Gastrocnemius medialis (tissue), 4 donors: ENCODE results near the gene ITGB2. TPM values are rescaled to one million over a fixed set of nuclear protein-coding genes. Genes with fewer than 3 reads are reported as not detected.

Source experiments
- ATAC-seq, 2 donors: fragments of 150-250 bp; one replicate each; pipeline ENCODE4 v1.9.1; 2016
- DNase-seq, 2 donors: peaks; one replicate each; pipeline ENCODE4 v3.0.0-alpha.2; 2019
- H3K27ac ChIP-seq, 4 donors: fragments of 200-600 bp; sonication (generic); 1 replicate in 1 of 4; 2 replicates in 3 of 4; pipeline ENCODE4 v1.5.1; 2016 to 2018; ENCODE audit warnings: mild to moderate bottlenecking in 2 of 4, moderate library complexity in 1 of 4
- H3K27me3 ChIP-seq, 3 donors: fragments of 200-600 bp; sonication (generic) in 2 of 3; 1 replicate in 1 of 3; 2 replicates in 2 of 3; pipeline versions ENCODE4 v1.5.1 to v1.6.0; 2016 to 2019; ENCODE audit warnings: mild to moderate bottlenecking in 1 of 3, moderate library complexity in 1 of 3
- H3K36me3 ChIP-seq, 2 donors: fragments of 200-600 bp; sonication (generic) in 1 of 2; one replicate each; pipeline ENCODE4 v1.5.1; 2017 to 2018
- H3K4me1 ChIP-seq, 2 donors: fragments of 200-600 bp; sonication (generic) in 1 of 2; one replicate each; pipeline ENCODE4 v1.5.1; 2016 to 2017; ENCODE audit warnings: mild to moderate bottlenecking in 2 of 2
- H3K4me3 ChIP-seq, 4 donors: fragments of 200-600 bp; sonication (generic) in 3 of 4; 1 replicate in 1 of 4; 2 replicates in 3 of 4; pipeline ENCODE4 v1.5.1; 2016 to 2019; ENCODE audit warnings: mild to moderate bottlenecking in 2 of 4
- H3K9me3 ChIP-seq, 3 donors: fragments of 200-600 bp; sonication (generic) in 2 of 3; 1 replicate in 1 of 3; 2 replicates in 2 of 3; pipeline ENCODE4 v1.5.1; 2016 to 2019
- POLR2A ChIP-seq, 2 donors: fragments of 450-650 bp; IDR thresholded peaks; one replicate each; pipeline ENCODE4 v1.6.1; 2017; ENCODE audit warnings: antibody characterized with exemption in 2 of 2, mild to moderate bottlenecking in 2 of 2, moderate library complexity in 2 of 2
- in situ Hi-C, 4 donors: fragments of 200-750 bp; cut with MboI; loops; one replicate each; pipeline versions ENCODE4 v1.15.0 to v1.8.0; 2017; ENCODE audit warnings: low sequenced_read_pairs in 4 of 4
- intact Hi-C: fragments of 100-400 bp; cut with DNase I; formaldehyde crosslinking; loops from one replicate; pipeline ENCODE4 v1.15.1; 2023; ENCODE audit warnings: low total_unique reads
- total RNA-seq, 4 donors: library from RNA; depleted of rRNA; stranded (reverse); fragments of >200 nt; gene quantifications; one replicate each; pipeline versions ENCODE4 v1.1.0 to v1.2.3, GENCODE V29; 2016
- TF ChIP-seq, protein P1 (sequence below), 5 experiments: fragments of 450-650 bp in 3 of 5; fragments of 200-600 bp in 2 of 5; sonication (generic) in 2 of 5; IDR thresholded peaks in 4 of 5; conservative IDR thresholded peaks in 1 of 5; 1 replicate in 4 of 5; 2 replicates in 1 of 5; pipeline ENCODE4 v1.5.1; 2016 to 2019; ENCODE audit warnings: antibody characterized with exemption in 5 of 5, mild to moderate bottlenecking in 3 of 5, moderate library complexity in 3 of 5

The ITGB2 gene
- total RNA-seq, result 10 to 100 TPM; 10.9 to 41.7 (median 27.4) TPM

DNA sequence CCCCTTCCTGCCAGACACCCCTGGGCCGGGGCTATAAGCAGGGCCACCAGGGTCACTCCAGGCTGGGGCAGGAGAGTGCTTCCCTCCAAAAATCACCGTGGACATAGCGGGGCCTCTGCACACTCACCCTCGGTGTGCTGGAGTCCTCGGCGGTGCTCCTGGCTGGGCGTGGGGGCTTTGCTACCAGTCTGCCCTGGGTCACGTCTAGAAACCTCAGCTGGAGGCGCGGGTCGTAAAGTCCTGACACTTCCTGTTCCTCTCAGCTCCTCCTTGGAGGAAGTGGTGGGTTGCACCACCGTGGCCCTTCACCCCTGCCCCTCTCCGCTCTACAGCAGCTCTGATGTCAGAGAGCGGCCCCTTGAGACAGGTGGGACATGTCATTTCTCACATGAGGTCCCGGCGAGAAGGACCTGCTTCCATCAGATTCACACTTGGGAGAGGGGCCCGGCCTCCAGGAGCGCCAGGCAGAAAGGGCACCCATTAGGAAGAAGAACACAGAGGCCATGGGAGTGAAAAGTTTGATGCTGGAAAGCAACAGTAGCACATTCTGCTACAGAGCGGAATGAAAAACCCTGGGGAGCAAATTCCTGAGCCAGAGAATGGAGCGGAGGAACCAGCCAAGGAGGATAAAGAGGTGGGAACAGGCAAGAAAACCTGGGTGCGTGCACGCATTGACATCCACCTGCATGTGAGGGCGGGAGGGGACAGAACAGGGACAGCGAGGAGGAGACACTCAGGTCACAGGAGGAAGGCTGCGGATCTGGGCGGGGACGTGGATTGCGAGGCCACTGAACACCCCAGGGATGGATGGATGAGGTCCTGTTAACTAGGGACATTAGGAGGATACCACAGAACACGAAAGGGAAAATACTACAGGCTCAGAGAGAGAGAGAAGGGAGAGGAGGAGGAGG is at the start of gene ITGB2:
Gene ITGB2, minus strand, starts transcription at position 206 of the 911 bp plus-strand sequence. CDS start 10,117 bp downstream, outside the sequence.
- Histone ChIP-seq H3K27ac (no peak within 1 kb of the TSS), H3K27me3 (peaks cover 3 to 15% (median 12%) of the 10 kb centered on the region in 3 donors)
- DNase-seq, result no peak

GRCh38 chr21:44969931-44970755 is 49.4 kb upstream of the ITGB2 start:
- Histone ChIP-seq H3K9me3 (no peaks in the 10 kb centered on the region), H3K36me3 (no peaks in the 10 kb centered on the region), H3K4me3 (no peak overlapping the region), H3K27me3 (no peaks in the 10 kb centered on the region), H3K27ac (peak overlapping the region in 1 of 4 donors; percentile 28), H3K4me1 (peaks cover 13% of the 10 kb centered on the region in 2 donors)
- TF ChIP-seq POLR2A (IDR thresholded peaks at IDR 0.05), result no peak
- TF ChIP-seq, protein P1, sequence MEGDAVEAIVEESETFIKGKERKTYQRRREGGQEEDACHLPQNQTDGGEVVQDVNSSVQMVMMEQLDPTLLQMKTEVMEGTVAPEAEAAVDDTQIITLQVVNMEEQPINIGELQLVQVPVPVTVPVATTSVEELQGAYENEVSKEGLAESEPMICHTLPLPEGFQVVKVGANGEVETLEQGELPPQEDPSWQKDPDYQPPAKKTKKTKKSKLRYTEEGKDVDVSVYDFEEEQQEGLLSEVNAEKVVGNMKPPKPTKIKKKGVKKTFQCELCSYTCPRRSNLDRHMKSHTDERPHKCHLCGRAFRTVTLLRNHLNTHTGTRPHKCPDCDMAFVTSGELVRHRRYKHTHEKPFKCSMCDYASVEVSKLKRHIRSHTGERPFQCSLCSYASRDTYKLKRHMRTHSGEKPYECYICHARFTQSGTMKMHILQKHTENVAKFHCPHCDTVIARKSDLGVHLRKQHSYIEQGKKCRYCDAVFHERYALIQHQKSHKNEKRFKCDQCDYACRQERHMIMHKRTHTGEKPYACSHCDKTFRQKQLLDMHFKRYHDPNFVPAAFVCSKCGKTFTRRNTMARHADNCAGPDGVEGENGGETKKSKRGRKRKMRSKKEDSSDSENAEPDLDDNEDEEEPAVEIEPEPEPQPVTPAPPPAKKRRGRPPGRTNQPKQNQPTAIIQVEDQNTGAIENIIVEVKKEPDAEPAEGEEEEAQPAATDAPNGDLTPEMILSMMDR (IDR thresholded peaks at IDR 0.05 in 4 of 5, conservative IDR thresholded peaks at IDR 0.05 in 1 of 5), result no peak
- ATAC-seq (peak in 1 of 2 donors; percentile 14), DNase-seq (no peak)
- in situ Hi-C loops, result no loop called here
- intact Hi-C loops, result no loop called here

More for the DNA sequence above, at the start of gene ITGB2:
- in situ Hi-C loops (no loop called here), intact Hi-C loops (no loop called here)
- TF ChIP-seq POLR2A (IDR thresholded peaks at IDR 0.05), result no peak
- TF ChIP-seq, protein P1 (IDR thresholded peaks at IDR 0.05 in 4 of 5, conservative IDR thresholded peaks at IDR 0.05 in 1 of 5), result no peak
- no peaks in the 10 kb centered on the region for H3K4me1 ChIP-seq
- no peak for ATAC-seq
- no peaks in the 10 kb centered on the region for H3K36me3 ChIP-seq
- H3K9me3 ChIP-seq, result no peaks in the 10 kb centered on the region
- peak within 1 kb of the TSS in 1 of 4 donors; percentile 34 for H3K4me3 ChIP-seq

- peaks cover 13 to 14% of the 10 kb centered on the region in 2 donors for H3K4me1 ChIP-seq
- in situ Hi-C loops, result no loop called here
- peak overlapping the region in 2 of 4 donors; percentile 28 to 33 for H3K27ac ChIP-seq
- no peaks in the 10 kb centered on the region for H3K9me3 ChIP-seq
- no peaks in the 10 kb centered on the region for H3K36me3 ChIP-seq
- H3K27me3 ChIP-seq, result no peaks in the 10 kb centered on the region
- H3K4me3 ChIP-seq, result no peak overlapping the region
- ATAC-seq (no peak), DNase-seq (no peak)
- TF ChIP-seq POLR2A (IDR thresholded peaks at IDR 0.05), result no peak
- TF ChIP-seq, protein P1 (IDR thresholded peaks at IDR 0.05 in 4 of 5, conservative IDR thresholded peaks at IDR 0.05 in 1 of 5), result no peak
- intact Hi-C loops, result no loop called here
Measured at GRCh38 chr21:44969066-44969670, 48.5 kb upstream of the ITGB2 start.

GRCh38 chr21:44967082-44968047 is 46.7 kb upstream of the ITGB2 start:
- no peak for DNase-seq
- Histone ChIP-seq H3K27ac (peak overlapping the region in 2 of 4 donors; percentile 1 to 27), H3K4me1 (peaks cover 13 to 14% of the 10 kb centered on the region in 2 donors), H3K4me3 (no peak overlapping the region), H3K36me3 (no peaks in the 10 kb centered on the region), H3K9me3 (no peaks in the 10 kb centered on the region), H3K27me3 (no peaks in the 10 kb centered on the region)
- intact Hi-C loops, result no loop called here
- TF ChIP-seq POLR2A (IDR thresholded peaks at IDR 0.05), result no peak
- TF ChIP-seq, protein P1 (IDR thresholded peaks at IDR 0.05 in 4 of 5, conservative IDR thresholded peaks at IDR 0.05 in 1 of 5), result no peak
- in situ Hi-C loops, result no loop called here
- no peak for ATAC-seq
